HG03469 (cell line): Measurements from ENCODE around the gene GOLGA6L7.
"Not testable (repeated sequence)": the region's sequence is repeated elsewhere in the genome, so short reads cannot be mapped to it uniquely, and the experiment has no call there.

Experiments used
- ATAC-seq: cut with Tn5 transposase; IDR thresholded peaks from one replicate; pipeline ENCODE4 v1.9.1; 2021; ENCODE audit warnings: mild to moderate bottlenecking, moderate library complexity, moderate number of reproducible peaks; ENCODE audit not compliant: unreplicated experiment

The GOLGA6L7 gene, protein sequence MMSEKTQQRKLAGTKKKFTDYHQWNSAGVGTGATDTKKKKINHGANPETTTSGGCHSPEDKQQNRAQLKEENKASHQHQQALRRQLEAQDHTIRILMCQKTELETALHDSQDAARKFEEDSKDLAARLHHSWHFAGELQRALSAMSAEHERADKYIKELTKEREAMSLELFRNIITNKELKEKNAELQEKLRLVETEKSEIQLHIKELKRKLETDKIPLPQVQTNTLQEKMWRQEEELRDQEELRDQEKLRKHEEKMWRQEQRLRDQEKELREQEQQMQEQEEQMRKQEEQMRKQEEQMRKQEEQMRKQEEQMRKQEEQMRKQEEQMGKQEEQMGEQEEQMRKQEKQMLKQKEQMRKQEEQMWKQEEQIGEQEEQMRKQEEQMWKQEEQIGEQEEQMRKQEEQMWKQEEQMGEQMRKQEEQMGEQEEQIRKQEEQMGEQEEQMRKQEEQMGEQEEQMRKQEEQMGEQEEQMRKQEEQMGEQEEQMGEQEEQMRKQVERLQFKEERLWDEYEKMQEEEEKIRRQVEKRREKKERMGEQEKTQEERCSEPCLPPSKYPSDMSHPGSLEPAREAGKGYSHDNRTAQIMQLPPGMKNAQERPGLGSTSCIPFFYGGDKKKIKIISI

DNA sequence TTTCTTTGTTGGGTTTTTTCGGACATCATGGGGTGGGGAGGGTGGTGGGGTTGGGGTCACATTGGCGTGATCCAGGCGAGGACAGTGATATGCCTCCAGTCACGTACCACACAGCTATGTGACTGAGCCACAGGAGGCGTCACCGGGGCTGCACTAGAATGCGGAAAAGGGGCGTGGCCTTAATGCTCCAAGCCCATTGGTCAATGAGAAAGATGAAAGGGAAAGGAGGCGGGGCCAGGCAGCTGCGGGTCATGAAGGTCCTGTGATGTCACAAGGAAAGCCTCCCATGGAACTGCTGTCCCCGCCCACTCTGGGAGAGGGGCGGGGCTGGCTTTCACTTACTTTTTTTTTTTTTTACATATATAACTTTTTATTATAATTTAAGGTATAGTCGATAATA, at the start of gene GOLGA6L7:
Gene GOLGA6L7 (minus strand): TSS at position 124 of the 400 bp plus-strand sequence. CDS start 95 bp downstream, at position 29.
- ATAC-seq, result not testable (repeated sequence)

DNA sequence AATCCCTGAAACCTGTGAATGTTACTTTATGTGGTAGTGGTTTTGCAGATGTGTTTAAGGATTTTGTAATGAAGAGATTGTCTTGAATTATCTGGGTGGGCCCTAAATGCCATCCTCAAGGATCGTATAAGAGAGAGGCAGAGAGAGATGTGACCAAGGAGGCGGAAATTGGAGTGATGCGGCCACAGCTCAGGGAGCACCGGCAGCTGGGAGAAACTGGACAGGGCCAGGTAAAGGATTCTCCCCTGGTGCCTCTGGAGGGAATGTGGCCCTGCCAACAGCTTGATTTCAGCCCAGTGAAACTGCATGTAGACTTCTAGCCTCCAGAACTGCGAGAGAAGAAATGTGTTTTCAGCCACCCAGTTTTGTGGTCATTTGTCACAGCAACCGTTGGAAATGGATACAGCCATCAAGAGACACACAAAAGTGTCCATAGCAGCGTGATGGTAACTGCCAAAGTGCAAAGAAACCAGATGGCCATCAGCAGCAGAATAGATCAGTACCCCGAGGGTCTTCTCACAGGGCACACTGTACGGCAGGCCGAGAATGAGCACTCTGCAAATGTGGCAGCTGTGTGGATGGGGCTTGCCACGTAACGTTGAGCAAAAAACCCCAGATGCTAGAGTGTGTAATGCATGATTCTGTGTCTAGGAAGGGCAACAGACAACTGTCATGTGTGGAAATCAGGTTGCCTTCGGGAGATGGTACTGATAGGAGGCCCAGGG, 49.6 kb upstream of the GOLGA6L7 start:
- ATAC-seq, result no peak

DNA sequence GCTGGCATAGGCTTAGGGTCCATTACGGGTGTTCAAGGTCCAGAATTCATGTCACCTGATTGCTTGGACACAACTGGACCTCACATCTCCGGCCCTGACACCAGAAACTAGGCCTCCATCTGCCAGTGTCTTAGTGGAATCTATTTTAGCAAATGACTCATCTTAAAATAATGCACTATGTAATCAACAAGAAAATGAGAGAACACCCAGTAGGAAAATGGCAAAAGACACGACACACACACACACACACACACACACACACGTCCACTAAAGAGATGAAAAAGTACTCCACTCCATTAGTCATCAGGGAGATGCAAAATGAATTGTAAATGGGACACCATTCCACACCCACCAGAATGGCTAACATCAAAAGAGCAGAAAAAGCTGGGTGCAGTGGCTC, 48.5 kb upstream of the GOLGA6L7 start:
- ATAC-seq, result no peak

DNA sequence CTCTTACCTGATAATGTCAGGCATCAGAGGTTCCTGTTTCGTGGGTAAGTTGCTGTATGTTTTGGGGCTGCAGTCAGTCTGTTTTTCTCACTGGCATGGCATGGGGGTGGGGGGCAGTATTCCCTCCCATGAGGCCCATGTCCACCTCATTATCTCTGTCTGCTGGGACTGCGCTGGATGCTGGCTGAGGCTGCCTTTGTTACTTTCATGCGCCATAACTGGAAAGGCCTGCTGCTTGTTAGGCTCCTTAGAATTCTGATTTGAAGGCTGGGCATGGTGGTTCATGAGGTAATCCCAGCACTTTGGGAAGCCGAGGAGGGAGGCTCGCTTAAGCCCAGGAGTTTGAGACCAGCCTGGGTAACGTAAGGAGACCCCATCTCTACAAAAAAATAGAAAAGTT, 47.1 kb upstream of the GOLGA6L7 start:
- ATAC-seq, result no peak

DNA sequence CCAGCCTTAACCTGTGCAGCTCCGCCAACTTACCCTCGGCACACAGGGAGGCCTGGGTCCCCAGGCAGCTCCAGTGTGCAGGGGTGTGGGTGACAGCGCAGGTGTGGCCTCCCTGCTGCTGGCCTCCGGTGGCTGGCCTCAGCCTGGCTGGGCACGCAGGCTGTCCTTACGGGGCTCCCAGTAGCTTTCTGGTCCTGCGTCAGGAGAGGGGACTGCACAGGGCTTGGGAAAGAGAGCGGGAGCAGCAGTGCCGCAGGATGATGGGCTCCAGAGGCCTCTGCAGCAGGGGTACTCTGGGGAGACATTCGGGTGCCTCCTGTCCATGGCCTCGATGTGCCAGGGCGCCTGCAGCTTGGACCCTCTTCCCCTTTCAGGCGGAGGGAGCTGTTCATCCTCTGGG, 46.7 kb upstream of the GOLGA6L7 start:
- ATAC-seq, result no peak

DNA sequence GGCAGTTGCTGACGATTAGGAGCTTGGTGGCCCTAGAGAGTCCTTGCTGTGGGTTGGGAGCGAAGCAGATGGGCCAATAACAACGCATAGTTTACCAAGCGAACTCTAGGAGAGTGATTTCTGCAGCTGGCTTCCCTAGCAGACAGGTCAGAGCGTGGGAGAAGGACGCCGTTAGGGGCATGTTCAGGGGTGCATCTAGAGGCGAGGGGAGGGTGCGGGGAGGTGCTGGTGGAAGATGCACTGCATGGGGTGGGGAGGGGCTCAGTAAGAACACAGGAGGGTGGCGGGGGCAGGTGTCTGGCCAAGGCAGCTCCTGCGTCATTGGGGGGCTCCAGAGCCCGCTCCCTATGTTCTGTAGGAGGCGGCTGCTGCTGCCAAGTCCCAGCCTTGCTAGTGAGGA, 46.2 kb upstream of the GOLGA6L7 start:
- ATAC-seq, result no peak

DNA sequence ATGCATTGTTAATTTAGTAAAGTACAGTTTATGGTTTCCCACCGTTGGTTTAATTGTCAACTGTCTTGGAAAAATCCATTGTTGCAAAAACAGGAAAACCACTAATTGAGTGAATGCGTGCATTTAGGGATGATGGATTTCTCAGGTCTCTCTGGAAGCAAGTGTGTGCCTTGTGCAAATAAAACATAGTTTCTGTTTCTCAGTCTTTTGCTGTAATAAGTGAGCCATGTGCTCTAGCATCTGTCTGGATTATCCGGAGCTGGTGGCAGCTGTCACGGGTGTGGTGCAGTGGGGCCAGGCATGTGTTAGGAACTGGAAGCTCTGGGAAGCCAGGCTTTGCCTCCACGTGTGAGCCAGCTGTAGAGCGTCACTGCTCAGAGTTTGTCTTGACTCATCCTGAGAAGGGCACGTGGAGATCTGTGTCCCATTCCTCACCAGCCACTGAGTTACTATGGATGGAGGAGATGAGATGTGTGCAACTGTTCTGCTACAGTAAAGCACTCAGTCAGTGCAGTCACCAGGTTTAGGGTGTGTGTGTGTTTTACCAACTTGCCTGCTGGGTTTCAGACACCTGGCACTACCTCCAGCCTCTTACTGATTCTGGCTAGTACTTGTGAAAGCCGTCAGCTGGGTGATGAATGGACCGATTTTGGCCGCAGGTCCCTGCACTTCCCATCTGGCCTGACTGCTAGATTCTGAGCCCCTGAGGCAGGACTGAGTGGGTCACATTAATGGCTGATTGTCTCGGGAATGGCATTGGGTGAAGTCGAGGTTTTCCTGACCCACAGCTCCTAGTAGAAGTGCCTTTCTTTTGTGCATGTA, 44.6 kb upstream of the GOLGA6L7 start:
- no peak for ATAC-seq

DNA sequence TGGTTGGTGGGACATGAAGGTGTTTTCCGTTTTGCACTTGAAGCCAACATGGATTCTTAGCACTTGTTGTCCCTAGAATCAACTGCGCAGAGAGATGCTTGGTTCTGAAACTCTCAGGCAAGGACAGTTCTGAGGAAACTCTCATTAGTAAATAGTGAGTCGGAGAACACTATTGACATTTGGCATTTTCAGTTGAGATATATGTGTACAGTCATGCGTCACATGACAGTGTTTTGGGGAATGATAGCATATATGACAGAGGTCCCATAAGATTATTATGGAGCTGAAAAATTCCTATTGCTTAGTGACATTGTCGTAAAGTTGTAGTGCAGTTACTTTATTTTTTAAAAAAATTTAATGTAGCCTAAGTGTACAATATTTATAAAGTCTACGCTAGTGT, 43.1 kb upstream of the GOLGA6L7 start:
- no peak for ATAC-seq

DNA sequence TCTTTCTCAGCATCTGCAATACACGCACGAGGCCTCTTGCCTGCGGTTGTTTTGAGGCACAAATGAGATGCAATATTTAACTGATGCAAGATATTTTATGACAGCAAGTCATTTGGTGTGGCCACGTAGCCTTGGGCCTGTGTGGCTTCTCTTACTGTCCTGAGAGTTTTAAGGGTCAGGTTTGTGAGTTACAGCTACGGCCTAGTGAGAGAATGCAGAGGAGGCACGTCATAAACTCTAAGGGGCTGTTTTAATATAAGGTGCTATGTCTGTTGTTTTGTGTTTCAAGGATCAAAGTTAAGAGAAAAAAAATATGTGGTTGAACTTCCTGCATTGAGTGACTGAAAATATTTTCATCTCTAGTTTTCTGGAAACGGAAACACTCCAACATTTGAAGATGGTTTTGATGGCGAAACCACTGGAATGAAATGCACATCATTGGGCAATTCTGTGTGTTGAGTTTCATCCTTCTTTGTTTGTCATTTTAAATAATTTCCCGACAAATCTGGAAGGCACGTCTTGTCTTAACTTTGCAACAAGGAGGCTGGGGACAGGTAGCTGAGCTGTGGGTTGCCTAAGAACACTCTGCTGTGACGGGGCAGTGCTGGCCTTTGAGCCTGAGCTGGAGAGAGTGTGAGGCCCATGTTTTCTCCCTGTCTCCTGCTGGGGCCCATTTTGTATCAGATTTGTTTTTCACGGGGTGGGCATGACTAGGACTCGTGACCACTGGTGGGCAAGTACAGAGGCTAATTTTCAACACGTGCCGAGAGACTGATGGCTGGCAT, 42.5 kb upstream of the GOLGA6L7 start:
- no peak for ATAC-seq

DNA sequence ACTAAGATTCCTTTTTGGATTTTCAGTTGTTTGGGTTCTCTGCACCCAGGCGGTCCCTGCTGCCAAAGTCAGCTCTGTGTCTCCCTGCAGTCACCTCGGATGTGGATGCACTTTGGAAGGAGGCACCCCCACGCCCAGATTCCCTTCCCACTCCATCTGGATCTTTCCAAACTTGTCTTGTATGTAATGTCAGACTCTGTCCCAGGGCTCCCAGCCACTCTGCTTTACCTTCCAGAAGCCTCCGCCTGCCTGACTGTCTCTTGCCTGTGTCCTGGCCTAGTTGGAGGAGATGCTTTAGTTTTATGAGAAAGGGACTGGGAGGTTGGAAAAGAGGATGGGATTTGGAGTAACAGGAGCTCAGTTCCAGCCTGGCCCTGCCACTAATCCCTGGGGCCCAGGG, 41.8 kb upstream of the GOLGA6L7 start:
- not testable (repeated sequence) for ATAC-seq

DNA sequence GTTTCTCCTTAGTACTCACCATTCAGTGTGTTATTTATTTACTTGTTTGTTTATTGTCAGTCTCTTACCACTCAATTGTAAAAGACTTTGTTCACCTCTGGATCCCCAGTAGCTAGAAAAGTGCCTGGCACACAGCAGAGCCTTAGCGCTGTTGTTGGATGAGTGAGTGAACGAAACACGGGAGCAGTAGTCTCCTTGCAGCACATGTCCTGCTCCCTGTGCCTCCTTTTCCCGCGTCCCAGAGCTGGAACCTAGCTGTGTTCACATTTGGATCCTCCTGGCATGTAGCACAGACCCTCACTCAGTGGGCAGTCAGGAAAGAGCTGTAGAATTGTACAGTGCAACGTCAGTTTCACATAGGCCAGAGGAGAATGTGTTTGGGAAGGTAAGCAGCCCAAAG, 41.4 kb upstream of the GOLGA6L7 start:
- not testable (repeated sequence) for ATAC-seq

DNA sequence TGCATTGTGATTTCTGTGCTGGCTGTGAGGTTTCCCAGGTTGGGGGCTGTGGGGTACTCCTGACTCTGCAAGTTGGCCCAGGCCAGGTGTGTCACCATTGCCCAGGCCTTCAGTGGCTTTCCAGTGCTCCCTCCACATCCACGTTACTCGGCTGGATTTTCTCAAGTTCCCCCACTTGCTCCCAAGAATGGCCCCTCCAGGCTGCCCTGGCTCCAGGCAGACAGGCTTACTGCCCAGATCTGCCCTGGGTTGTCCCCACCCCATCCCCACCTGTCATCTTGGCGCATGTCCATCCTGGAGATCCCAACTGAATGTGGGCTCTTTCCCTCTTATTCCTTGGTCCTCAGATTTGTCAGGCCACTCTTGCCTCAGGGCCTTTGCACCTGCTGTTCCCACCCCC, 40.9 kb upstream of the GOLGA6L7 start:
- no peak for ATAC-seq

DNA sequence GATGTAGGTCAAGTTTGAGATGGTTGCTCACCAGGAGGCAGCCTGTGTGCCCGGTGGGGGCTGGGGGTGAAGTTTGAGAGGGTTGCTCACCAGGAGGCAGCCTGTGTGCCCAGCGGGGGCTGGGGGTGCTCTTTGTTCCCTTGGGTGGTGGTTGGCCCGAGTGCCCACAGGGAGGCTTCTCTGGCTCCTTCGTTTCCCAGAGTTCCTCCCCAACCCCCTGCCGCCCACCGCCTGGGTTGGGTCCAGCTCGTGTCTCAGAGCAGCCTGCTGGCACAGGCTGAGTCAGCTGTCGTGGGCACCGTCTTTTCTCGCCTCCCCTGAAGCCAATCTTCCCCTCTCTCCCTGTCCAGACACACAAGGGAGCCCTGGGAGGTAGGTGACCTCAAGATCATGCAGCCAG, 40.5 kb upstream of the GOLGA6L7 start:
- no peak for ATAC-seq

DNA sequence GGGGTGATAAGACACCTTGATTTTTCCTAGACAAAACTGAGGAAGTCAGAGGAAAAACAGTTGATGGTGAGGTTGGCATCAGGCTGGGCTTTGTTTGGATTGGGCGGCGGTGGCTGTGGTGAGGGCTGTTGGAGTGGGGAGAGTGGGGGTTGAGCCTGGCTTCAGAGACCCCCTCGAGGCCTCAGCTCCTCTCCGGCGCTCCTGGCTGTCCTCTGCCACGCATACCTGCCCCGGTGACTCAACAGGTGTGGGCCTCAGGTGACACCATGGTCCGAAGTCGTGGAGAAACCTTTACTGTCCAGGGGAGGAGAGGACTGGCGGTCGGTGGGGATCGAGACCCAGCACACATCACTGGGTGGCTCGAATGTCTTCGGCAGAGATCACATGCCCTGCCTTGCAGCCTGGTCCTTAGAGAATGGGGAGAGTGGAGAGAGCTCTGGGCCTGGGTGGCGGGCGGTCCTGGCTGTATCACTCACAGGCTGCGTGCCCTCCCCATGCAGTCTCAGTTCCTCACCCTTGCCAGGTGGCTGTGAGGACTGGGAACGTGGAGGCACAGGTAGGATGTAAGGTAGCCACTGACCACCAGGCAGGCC, 40.0 kb upstream of the GOLGA6L7 start:
- no peak for ATAC-seq

DNA sequence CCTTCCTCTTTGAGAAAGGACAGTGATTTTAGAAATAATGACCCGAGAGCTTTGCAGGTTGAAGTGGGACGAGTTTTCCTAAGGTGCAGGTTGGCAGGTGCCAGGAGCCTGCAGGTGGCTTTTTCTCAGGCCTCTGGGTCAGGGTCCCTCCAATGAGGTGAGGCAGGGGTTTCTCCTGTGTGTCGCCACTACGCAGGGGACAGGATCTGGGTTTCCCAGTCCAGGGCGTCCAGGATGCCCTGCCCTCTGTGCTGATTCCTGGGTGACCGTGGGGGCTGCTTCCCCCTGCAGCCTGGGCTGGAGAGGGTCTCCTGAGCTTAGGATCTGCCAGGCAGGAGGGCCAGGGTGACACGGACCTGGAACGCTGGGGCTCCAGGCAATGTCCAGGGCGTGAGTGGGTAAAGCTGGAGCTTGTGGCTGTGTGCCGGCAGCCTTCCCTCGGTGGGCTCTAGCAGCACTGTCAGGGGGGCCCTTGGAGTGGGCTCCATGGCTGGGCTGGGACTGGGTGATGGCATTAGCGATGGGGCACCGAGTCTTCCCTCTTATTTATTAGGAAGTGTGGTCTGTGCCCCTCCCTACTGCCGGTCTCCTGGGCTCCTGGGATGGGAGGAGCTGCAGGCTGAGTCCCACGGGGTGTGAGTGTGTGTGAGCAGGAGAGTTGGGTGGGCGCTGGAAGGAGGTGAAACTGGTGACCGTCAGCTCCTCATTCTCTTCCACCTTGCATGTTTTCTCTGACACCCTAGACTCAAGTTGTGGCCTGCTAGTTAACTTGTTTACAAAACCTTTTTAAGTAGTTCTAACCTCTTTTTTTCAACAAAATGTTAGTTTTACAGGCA, 39.1 kb upstream of the GOLGA6L7 start:
- ATAC-seq, result no peak

DNA sequence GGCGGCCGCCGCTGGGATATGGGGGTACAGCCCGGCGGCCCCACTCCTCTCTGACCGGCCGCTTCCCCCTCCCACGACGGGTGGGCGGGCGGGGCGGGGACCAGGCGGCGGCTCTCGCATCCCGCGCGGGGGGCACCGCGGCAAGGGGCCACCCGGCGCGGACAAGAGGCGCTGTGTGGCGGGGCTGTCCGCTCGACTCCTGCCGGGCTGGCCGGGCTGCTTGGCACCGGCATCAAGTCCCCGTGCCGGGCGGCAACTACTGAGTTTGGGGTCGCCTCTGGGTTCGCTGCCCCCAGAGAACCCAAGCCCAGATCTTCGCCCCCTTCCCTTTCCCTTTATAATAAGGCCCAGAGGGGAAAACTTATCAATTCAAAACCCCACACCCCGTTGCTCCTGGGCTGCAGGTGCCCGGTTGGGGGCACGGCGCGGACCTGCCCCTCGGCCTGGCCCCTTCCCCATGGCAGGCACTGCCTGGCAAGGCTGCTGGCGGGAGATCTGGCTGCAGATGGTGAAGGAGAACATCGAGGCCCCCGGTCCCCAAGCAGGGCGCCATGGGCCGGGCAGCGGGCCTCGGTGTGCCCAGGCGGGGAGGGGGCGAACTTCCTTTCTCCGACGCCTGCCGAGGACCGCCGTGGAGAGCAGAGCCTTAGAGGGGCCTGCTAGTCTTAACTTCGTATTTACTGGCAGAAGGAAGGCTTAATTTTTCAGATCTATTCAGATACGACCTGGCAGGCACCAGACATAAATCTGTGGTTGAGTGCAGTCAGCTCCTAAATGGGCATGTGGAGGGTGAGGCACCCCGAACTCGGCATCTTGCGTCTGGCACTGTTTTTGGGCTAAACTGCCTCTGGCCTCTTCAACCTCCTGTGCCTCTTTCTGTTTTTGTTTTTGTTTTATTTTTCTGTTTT, 38.2 kb upstream of the GOLGA6L7 start:
- no peak for ATAC-seq

DNA sequence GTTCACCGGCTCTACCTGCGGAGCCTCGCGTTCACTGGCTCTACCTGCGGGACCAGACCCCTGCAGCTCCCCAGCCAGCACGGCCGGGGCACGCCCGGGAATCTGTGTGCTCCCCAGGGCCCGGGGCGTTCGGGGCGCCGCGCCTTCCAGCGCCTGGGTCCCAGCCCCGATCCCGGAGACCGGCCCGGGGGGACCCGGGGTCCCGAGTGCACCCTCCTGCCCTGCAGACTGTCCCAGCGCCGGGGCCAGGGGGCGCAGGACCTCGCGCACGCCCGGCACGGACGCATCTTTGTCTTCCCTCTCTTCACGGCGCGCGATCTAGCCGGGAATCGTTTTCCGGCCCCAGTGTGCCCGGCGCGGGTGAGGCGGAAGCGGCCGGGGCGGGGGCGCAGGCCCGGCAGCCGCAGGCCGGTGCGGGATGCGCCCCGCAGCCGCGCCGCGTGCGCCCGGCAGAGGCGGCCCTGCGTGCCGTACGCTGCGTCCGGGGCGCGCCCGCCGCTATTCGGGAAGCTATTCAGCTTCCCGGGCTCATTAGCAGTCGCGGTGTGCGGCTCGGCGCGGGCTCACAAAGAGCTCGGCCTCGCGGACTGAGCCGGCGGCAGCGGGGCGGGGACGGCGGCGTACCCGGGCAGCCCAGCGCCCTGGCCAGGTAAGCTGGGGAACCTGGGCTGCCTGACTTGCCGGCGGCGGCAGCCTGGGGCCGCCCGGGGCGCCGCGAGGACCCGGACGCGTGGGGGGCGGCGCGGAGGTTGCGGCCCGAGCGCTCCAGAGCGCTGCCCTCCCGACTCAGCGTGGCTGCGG, 37.4 kb upstream of the GOLGA6L7 start, which contains the start of gene APBA2:
Gene APBA2 (plus strand): TSS at position 345 of the 801 bp plus-strand sequence. CDS start 167,911 bp downstream, outside the sequence.
- ATAC-seq, result no peak
